Left ventricle myocardium superior (tissue), 1 donor: ENCODE results near the gene CENPH. TPM values are rescaled to one million over a fixed set of nuclear protein-coding genes. Genes with fewer than 3 reads are reported as not detected.
"Not testable (repeated sequence)": the region's sequence is repeated elsewhere in the genome, so short reads cannot be mapped to it uniquely, and the experiment has no call there.

Experiments
- ATAC-seq: fragments of 200-7000 bp; cut with Tn5 transposase; one replicate; pipeline ENCODE4 v1.9.1; 2020; ENCODE audit warnings: mild to moderate bottlenecking, moderate library complexity
- DNase-seq: peaks from one replicate; pipeline ENCODE4 v3.0.0-alpha.2; 2020
- intact Hi-C: fragments of 100-400 bp; cut with micrococcal nuclease; formaldehyde crosslinking; loops from one replicate; pipeline ENCODE4 v1.11.0; 2022
- long read RNA-seq: library from polyadenylated mRNA; unstranded; transcript quantifications from one replicate; pipeline ENCODE4 v2.0.0, GENCODE V29; 2021
- total RNA-seq: library from RNA; stranded (reverse); fragmentation: NEBNext Ultra II Directional; extraction: Animal tissue kit (Norgen Biotek cat#: 25700); gene quantifications from one replicate; pipeline ENCODE4 v1.2.1, GENCODE V29; 2021
- donor health status: DM: no; HTN: yes; CAD: no; lungs with severe emphysema.

Gene CENPH, protein sequence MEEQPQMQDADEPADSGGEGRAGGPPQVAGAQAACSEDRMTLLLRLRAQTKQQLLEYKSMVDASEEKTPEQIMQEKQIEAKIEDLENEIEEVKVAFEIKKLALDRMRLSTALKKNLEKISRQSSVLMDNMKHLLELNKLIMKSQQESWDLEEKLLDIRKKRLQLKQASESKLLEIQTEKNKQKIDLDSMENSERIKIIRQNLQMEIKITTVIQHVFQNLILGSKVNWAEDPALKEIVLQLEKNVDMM
- total RNA-seq, result 3.5 TPM
- long read RNA-seq, transcript CENPH-201 (9 exons, 1,389 nt), result major isoform, 8 of 8 reads
- long read RNA-seq, partial matches to known transcripts, result 0 of 8 reads
- long read RNA-seq, other reads (novel, unspliced or antisense), result 0 of 8 reads

- peak; percentile 88 for DNase-seq
- intact Hi-C loops, result no loop called here
Observed at GRCh38 chr5:69189162-69190086, at the start of gene CENPH. Gene CENPH, plus strand, starts transcription at chr5:69189583. Its CDS starts 52 bp downstream, at chr5:69189635.

DNA sequence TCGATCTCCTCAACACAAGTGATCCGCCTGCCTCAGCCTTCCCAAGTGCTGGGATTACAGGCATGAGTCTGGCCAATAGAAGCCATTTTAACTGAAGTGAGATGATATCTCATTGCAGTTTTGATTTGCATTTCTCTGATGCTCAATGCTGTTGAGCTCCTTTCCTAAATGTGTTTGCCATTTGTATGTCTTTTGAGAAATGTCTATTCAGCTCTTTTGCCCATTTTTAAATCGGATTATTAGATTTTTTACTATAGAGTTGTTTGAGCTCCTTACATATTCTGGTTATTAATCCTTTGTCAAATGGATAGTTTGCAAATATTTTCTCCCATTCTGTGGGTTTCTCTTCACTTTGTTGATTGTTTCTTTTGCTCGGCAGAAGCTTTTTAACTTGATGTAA lies 49.1 kb upstream of the CENPH start:
- DNase-seq, ATAC-seq, intact Hi-C loops: not testable (repeated sequence)

More at GRCh38 chr5:69189162-69190086, at the start of gene CENPH:
- ATAC-seq, result peak; percentile 100

- DNase-seq, result no peak
- no peak for ATAC-seq
- intact Hi-C loops, result no loop called here
Observed at GRCh38 chr5:69140827-69141226, 48.6 kb upstream of the CENPH start.

GRCh38 chr5:69148576-69148975 lies 40.8 kb upstream of the CENPH start:
- DNase-seq, intact Hi-C loops, ATAC-seq: not testable (repeated sequence)

DNA sequence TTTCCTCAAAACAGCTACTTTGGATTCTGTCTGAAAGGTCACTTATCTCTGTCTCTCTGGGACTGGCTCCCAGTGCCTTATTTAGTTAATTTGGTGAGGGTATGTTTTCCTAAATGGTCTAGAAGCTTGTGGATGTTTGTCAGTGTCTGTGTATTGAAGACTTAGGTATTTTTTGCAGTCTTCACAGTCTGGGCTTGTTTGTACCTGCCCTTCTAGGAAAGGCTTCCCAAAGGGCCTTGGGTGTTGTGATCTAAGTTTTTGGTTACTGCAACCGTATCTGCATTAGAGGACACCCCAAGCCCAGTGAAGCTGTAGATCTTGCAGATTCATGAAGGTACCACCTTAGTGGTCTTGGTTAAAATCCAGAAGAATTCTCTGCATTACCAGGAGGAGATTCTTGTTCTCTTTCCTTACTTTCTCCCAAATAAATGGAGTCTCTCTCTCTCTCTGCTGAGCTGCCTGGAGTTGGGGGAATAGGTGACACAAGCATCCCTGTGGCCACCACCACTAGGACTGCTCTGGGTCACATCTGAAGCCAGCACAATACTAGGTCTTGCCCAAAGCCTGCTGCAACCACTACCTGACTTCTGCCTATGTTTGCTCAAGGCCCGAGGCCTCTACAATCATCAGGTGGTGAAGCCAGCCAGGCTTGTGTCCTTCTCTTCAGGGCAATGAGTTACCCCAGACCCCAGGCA lies 40.3 kb upstream of the CENPH start:
- DNase-seq (no peak), ATAC-seq (no peak)
- intact Hi-C loops, result no loop called here

- ATAC-seq (no peak), DNase-seq (no peak)
- intact Hi-C loops, result no loop called here
Observed at GRCh38 chr5:69149676-69150010, 39.7 kb upstream of the CENPH start.

DNA sequence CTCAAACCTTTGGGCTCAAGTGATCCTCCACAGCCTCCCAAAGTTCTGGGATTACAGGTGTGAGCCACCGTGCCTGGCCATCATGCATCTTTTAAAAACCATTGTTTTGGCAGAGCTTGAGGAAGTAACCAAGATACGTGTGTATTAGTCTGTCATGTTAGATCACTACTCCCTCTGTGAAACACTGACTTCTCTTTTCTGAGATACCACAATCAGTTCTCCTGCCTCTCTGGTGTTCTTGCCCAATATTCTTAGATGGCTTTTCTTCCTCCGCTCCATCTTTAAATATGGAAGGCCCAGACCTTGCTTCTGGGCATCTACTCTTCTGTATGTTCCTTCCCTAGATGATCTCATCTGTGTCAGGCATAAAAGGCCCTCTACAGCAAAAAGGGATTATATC lies 36.7 kb upstream of the CENPH start:
- intact Hi-C loops, result no loop called here
- no peak for ATAC-seq
- no peak for DNase-seq

DNA sequence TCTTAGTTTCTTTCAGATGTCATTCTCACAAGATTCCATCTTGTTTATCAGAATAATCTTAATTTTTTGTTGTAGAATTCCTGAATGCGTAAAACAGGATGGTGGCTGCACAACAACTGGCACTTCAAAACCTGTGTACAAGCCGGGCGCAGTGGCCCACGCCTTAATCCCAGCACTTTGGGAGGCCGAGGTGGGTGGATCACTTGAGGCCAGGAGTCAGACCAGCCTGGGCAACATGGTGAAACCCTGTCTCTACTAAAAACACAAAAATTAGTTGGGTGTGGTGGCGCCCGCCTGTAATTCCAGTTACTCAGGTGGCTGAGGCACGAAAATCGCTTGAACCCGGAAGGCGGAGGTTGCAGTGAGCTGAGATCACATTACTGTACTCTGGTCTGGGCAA lies 32.9 kb upstream of the CENPH start:
- no peak for ATAC-seq
- intact Hi-C loops, result no loop called here
- no peak for DNase-seq

DNA sequence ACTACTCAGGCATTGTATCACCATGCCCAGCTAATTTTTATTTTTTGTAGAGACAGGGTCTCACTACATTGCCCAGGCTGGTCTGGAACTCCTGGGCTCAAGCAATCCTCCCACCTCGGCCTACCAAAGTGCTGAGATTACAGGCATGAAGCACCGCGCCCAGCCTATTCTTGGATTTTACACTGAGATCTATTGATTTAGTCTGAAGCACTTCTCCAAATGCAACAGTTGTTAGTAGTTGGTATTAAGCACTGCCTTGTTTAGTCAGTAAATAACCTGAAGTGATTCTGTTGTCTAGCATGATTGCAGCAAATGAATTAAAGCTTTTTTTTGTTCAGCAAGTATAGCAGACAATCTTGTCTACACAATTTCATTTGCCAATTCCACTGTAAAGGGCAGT lies 31.3 kb upstream of the CENPH start:
- intact Hi-C loops, result no loop called here
- ATAC-seq, result no peak

DNA sequence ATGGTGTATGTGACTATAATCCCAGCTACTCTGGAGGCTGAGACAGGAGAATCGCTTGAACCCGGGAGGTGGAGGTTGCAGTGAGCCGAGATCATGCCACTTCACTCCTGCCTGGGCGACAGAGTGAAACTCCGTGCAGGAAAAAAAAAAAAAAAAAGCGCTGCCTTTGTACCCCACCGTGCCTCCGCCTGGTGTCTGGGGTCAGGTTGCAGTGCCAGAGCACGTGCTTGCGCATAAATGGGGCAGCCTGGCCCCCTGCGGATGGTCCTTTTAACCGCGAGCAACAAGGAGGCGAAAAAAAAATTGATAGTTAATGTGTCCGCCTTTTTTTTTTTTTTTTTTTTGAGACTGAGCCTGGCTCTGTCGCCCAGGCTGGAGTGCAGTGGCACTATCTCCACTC lies 28.7 kb upstream of the CENPH start:
- no peak for DNase-seq
- intact Hi-C loops, result no loop called here
- ATAC-seq, result no peak

More for the DNA sequence above, 31.3 kb upstream of the CENPH start:
- DNase-seq, result no peak

GRCh38 chr5:69166686-69167492 lies 22.5 kb upstream of the CENPH start, which contains the start of gene CCNB1:
Gene CCNB1, plus strand, starts transcription at chr5:69167150. Its CDS starts 113 bp downstream, at chr5:69167263.
- ATAC-seq (peak; percentile 100), DNase-seq (peak; percentile 98)
- intact Hi-C loops, result no loop called here

GRCh38 chr5:69167493-69167855 lies 21.9 kb upstream of the CENPH start:
- intact Hi-C loops, result no loop called here
- no peak for ATAC-seq
- DNase-seq, result no peak

GRCh38 chr5:69167929-69168328 lies 21.5 kb upstream of the CENPH start:
- intact Hi-C loops, result no loop called here
- ATAC-seq (no peak), DNase-seq (no peak)

GRCh38 chr5:69170495-69170894 lies 18.9 kb upstream of the CENPH start:
- ATAC-seq, result no peak
- no peak for DNase-seq
- intact Hi-C loops, result no loop called here

- DNase-seq, result no peak
- intact Hi-C loops, result no loop called here
- no peak for ATAC-seq
Observed at GRCh38 chr5:69170969-69171368, 18.4 kb upstream of the CENPH start.

DNA sequence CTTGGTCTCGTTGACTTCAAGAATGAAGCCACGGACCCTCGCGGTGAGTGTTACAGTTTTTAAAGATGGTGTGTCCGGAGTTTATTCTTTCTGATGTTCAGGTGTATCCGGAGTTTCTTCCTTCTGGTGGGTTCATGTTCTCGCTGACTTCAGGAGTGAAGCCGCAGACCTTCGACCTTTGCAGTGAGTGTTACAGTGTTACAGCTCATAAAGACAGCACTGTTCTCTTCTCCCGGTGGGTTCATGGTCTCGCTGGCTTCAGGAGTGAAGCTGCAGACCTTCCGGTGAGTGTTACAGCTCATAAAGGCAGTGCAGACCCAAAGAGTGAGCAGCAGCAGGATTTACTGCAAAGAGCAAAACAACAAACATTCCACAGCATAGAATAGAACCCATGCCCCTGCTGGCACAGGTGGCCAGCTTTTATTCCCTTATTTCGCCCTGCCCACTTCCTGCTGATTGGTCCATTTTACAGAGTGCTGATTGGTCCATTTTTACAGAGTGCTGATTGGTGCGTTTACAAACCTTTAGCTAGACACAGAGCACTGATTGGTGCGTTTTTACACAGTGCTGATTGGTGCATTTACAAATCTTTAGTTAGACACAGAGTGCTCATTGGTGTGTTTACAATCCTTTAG lies 7.6 kb upstream of the CENPH start:
- ATAC-seq, intact Hi-C loops, DNase-seq: not testable (repeated sequence)

- intact Hi-C loops, result no loop called here
- ATAC-seq, result no peak
- DNase-seq, result no peak
Observed at GRCh38 chr5:69184621-69185020, 4.8 kb upstream of the CENPH start.

DNA sequence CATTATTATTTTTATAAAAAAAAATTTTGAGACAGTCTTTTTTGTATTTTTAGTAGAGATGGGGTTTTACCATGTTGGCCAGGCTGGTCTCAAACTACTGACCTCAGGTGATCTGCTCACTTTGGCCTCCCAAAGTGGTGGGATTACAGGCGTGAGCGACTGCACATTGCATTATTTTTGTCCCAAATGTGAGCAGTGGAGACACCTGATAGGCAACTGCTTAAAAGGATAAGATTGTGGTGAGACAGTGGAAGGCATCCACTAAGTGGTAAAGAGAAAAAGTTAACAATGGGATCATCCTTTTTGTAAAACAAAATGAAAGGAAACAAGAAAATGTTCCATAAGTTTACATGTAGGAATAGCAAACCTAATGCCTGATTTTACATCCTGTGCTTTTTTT lies 2.0 kb upstream of the CENPH start:
- intact Hi-C loops, result no loop called here
- ATAC-seq (no peak), DNase-seq (no peak)

DNA sequence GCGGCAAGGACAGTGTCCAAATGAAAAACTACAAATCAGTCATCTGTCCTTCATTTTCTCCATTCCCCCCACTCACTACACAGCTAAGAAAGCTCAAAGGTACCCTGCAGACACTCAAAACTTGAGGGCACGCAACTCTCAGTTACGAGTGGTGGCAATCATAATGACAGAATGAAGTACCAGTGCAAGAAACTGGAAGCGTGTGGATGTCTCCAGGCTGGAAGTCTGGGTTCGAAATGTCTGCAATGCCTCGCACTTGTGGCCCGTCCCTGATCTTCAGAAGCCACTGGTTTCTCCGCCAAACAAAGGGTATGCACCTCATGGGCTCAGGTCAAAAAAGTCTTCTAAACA lies 597 bp upstream of the CENPH start:
- DNase-seq, result no peak
- intact Hi-C loops, result no loop called here
- no peak for ATAC-seq
